Endodermal cell (in vitro differentiated cells): ENCODE results near the gene NUCKS1. TPM values are rescaled to one million over a fixed set of nuclear protein-coding genes. Genes with fewer than 3 reads are reported as not detected.

Source experiments
- DNase-seq: peaks from one replicate; pipeline ENCODE4 v3.0.0-alpha.2; 2017
- H3K27ac ChIP-seq: 2 replicates; pipeline ENCODE4 v1.5.1; 2013; ENCODE audit warnings: mild to moderate bottlenecking, low read depth, low read length, moderate library complexity
- H3K27me3 ChIP-seq: 2 replicates; pipeline ENCODE4 v1.6.1; 2013; ENCODE audit warnings: mild to moderate bottlenecking, low read length, moderate library complexity; ENCODE audit not compliant: insufficient read depth, control insufficient read depth, poor library complexity, severe bottlenecking
- H3K36me3 ChIP-seq: 2 replicates; pipeline ENCODE4 v1.7.0; 2013; ENCODE audit warnings: mild to moderate bottlenecking, low read length, moderate library complexity; ENCODE audit not compliant: control insufficient read depth, insufficient read depth
- H3K4me1 ChIP-seq: one replicate; pipeline ENCODE4 v1.7.0; 2013; ENCODE audit warnings: low read length; ENCODE audit not compliant: control insufficient read depth, insufficient read depth
- H3K4me3 ChIP-seq: 2 replicates; pipeline ENCODE4 v1.5.1; 2013; ENCODE audit warnings: mild to moderate bottlenecking, low read length, moderate library complexity
- H3K9ac ChIP-seq: 2 replicates; pipeline ENCODE4 v1.6.1; 2013; ENCODE audit warnings: mild to moderate bottlenecking, low read length, moderate library complexity; ENCODE audit not compliant: poor library complexity, severe bottlenecking; ENCODE audit errors: extremely low read depth
- H3K9me3 ChIP-seq: 2 replicates; pipeline ENCODE4 v1.6.1; 2013; ENCODE audit warnings: mild to moderate bottlenecking, low read length, moderate library complexity; ENCODE audit not compliant: control insufficient read depth
- H3K27ac Mint-ChIP-seq: 2 replicates; pipeline ENCODE4 v1.8.0; 2020; ENCODE audit warnings: mixed read lengths
- H3K27me3 Mint-ChIP-seq: 2 replicates; pipeline ENCODE4 v1.8.0; 2021; ENCODE audit warnings: mild to moderate bottlenecking, mixed read lengths; ENCODE audit not compliant: insufficient read depth
- H3K36me3 Mint-ChIP-seq: 2 replicates; pipeline ENCODE4 v1.8.0; 2020; ENCODE audit warnings: low read depth, mixed read lengths
- H3K4me1 Mint-ChIP-seq: 2 replicates; pipeline ENCODE4 v1.8.0; 2020; ENCODE audit warnings: mixed read lengths
- H3K4me3 Mint-ChIP-seq: 2 replicates; pipeline ENCODE4 v1.8.0; 2020; ENCODE audit warnings: mild to moderate bottlenecking, moderate library complexity, mixed read lengths
- H3K9me3 Mint-ChIP-seq: 2 replicates; pipeline ENCODE4 v1.8.0; 2020; ENCODE audit warnings: mild to moderate bottlenecking, mixed read lengths
- CTCF ChIP-seq: fragments of 200-600 bp; sonication (generic); conservative IDR thresholded peaks from 2 replicates; pipeline ENCODE4 v1.5.0; 2021; ENCODE audit warnings: antibody characterized with exemption, mild to moderate bottlenecking
- WGBS, 2 experiments: methylation state at CpG; one replicate each; pipeline versions ENCODE4 v1.1.5 to v1.1.7; 2013; ENCODE audit warnings: missing lambda C conversion rate in 2 of 2, mixed read lengths in 1 of 2; ENCODE audit not compliant: insufficient coverage in 1 of 2, insufficient read length in 1 of 2; 5-methylcytosine and 5-hydroxymethylcytosine counted together
- total RNA-seq, 2 donors: library from RNA; stranded (reverse); fragmentation: NEBNext Ultra II Directional in 1 of 2; extraction: Animal tissue kit (Norgen Biotek cat#: 25700) in 1 of 2; gene quantifications; 2 replicates in 1 of 2; 3 replicates in 1 of 2; pipeline ENCODE4 v1.2.1, GENCODE V29; 2021

Gene NUCKS1
- total RNA-seq, 2 donors from 2014 or later: 380 to 532 TPM

- H3K9ac ChIP-seq: no peak overlapping the region
- peaks cover 35% of the 10 kb centered on the region for H3K4me1 Mint-ChIP-seq
- no peak overlapping the region for H3K4me3 Mint-ChIP-seq
- H3K27me3 ChIP-seq: no peaks in the 10 kb centered on the region
- no peak overlapping the region for H3K4me3 ChIP-seq
- H3K9me3 Mint-ChIP-seq: no peaks in the 10 kb centered on the region
- H3K36me3 Mint-ChIP-seq: no peaks in the 10 kb centered on the region
- H3K27me3 Mint-ChIP-seq: no peaks in the 10 kb centered on the region
- no peak overlapping the region for H3K27ac Mint-ChIP-seq
- peaks cover 11% of the 10 kb centered on the region for H3K4me1 ChIP-seq
- WGBS, 2 experiments: 77 to 91% methylated on average over 4 to 6 of the region's 6 CpGs
- no peak for DNase-seq
- H3K27ac ChIP-seq: no peak overlapping the region
- H3K9me3 ChIP-seq: no peaks in the 10 kb centered on the region
- H3K36me3 ChIP-seq: no peaks in the 10 kb centered on the region
- no peak for TF ChIP-seq CTCF
Observed at GRCh38 chr1:205692423-205692822, 57.6 kb downstream of the NUCKS1 start.

- no peak overlapping the region for H3K4me3 ChIP-seq
- no peak for TF ChIP-seq CTCF
- H3K27me3 ChIP-seq: no peaks in the 10 kb centered on the region
- H3K36me3 Mint-ChIP-seq: no peaks in the 10 kb centered on the region
- peaks cover 33% of the 10 kb centered on the region for H3K4me1 Mint-ChIP-seq
- H3K4me3 Mint-ChIP-seq: no peak overlapping the region
- H3K36me3 ChIP-seq: no peaks in the 10 kb centered on the region
- no peaks in the 10 kb centered on the region for H3K9me3 ChIP-seq
- no peak for DNase-seq
- H3K4me1 ChIP-seq: peaks cover 11% of the 10 kb centered on the region
- no peaks in the 10 kb centered on the region for H3K27me3 Mint-ChIP-seq
- no peak overlapping the region for H3K27ac ChIP-seq
- no peak overlapping the region for H3K27ac Mint-ChIP-seq
- WGBS, 2 experiments: 94% methylated on average over 6 to 8 of the region's 8 CpGs
- H3K9me3 Mint-ChIP-seq: no peaks in the 10 kb centered on the region
- H3K9ac ChIP-seq: no peak overlapping the region
Observed at GRCh38 chr1:205690122-205690756, 59.7 kb downstream of the NUCKS1 start.

DNA sequence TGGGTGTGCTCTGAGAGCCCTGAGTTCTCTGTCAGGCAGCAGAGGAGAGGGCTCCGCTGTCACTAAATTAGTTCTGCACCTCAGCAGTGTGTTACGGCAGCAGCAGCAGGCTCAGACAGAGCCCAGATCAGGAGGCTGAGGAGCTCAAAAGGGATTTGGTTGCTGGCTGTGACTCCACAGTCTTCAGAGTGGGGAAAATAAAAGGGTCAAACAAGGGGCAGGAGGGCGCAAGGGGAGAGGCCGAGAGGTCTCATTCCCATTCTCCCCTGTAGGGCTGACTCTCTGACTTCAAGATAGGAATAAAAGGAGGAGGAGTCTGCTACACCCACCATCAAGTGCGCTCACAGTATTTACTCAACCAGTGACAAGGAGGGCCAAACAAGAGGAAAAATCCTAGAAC, 60.5 kb downstream of the NUCKS1 start:
- H3K27ac Mint-ChIP-seq: peak overlapping the region; percentile 52
- Histone ChIP-seq H3K27ac (peak overlapping the region; percentile 64), H3K36me3 (no peaks in the 10 kb centered on the region), H3K4me1 (peaks cover 11% of the 10 kb centered on the region), H3K9ac (no peak overlapping the region), H3K27me3 (no peaks in the 10 kb centered on the region), H3K9me3 (no peaks in the 10 kb centered on the region), H3K4me3 (no peak overlapping the region)
- no peaks in the 10 kb centered on the region for H3K36me3 Mint-ChIP-seq
- H3K4me1 Mint-ChIP-seq: peaks cover 33% of the 10 kb centered on the region
- H3K27me3 Mint-ChIP-seq: no peaks in the 10 kb centered on the region
- 65 to 77% methylated on average over 4 to 5 of the region's 5 CpGs for WGBS, 2 experiments
- no peaks in the 10 kb centered on the region for H3K9me3 Mint-ChIP-seq
- TF ChIP-seq CTCF: peak; percentile 41
- H3K4me3 Mint-ChIP-seq: no peak overlapping the region
- DNase-seq: peak; percentile 70
